Adipose tissue (tissue), 3 donors: ENCODE results near the gene ANKRD26. TPM values are rescaled to one million over a fixed set of nuclear protein-coding genes. Genes with fewer than 3 reads are reported as not detected.
A peak's percentile ranks its signal among the peaks of the same experiment; 100 is the strongest.
"Not testable (repeated sequence)": the region's sequence is repeated elsewhere in the genome, so short reads cannot be mapped to it uniquely, and the experiment has no call there.

Source experiments
- H3K27ac ChIP-seq: one replicate; pipeline ENCODE4 v1.5.1; 2013; ENCODE audit warnings: low read depth, low read length
- WGBS, 3 donors: extraction: QIAGEN DNeasy Blood & Tissue Kit; methylation state at CpG; one replicate each; pipeline ENCODE4 v1.1.7; 2013; 5-methylcytosine and 5-hydroxymethylcytosine counted together
- polyA plus RNA-seq, 3 donors: library from polyadenylated mRNA; stranded (reverse); fragments of 200-250 nt; gene quantifications; one replicate each; pipeline ENCODE4 v1.2.3, GENCODE V29; 2013
- donor health status: healthy with polysubstance abuse.
- donor health status: Bipolar disorder and iron deficiency.
- donor health status: healthy.

Gene ANKRD26
- 1 to 10 TPM; 1.2 to 3.1 (median 1.4) TPM for polyA plus RNA-seq

DNA sequence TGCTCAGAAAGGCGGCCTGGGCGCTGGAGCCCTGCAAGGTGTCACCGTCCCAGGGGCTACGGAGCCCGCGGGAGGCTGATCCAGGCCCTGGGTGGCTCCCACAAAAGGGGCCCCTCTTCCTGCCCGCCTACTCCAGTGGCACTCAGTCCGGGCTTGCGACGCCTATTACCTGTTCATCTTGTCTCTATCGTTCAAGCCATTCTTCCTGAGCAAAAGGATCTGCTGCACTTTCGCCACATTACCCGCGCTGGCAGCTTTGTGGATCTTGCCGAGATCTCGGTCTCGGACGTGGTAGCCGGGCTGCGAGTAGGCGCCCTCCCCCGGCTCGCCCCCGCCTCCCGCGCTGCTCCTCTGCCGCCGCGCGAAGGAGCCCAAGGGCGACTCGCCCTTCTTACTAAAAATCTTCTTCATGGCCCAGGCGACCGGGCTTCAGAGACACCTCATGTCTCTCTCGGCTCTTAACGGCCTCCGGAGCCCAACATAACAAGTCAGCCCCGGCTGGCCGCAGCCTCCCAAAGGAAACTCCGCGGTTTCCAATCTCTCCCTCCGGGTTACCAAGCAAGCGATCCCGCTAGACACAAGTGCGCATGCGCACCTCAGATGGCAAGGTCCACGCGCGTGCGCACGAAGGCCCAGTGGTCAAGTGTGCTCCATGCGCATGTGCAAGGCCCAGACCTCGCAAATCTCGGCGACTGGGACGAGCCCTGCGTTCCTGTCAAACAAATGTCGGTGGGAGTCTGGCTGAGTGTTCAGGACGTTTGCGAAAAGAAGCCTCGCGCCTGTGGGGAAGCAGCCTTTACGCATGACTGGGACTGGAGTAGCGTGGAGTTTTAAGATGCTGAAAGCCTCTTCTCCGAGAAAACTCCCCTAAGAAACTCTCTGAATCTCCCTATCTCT is at the start of gene ANKRD26:
ANKRD26 (minus strand) TSS at position 579 of the 897 bp plus-strand sequence; CDS start at position 411, 168 bp downstream.
- 0 to 1% (median 0%) methylated on average over 65 of the region's 65 CpGs for WGBS, 3 donors
- peak within 1 kb of the TSS; percentile 26 for H3K27ac ChIP-seq

DNA sequence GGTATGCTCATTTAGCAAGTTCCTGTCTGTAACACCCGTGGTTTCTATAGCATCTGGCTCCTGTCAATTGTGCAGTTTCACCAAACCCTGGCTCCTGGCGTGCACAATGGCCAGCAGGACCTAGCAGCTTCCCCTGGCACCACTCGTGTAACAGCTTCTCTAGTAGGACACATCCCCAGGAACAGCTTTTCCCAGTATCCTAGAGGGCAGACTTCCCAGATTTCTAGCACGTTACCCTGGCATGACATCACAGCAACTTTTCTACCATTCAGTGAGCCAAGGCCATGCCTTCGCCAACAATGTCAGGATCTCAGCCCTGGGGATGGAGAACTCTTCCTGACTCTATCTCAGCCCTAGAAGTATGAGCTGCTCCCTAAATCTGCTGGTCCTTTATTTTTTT is 47.4 kb upstream of the ANKRD26 start:
- no peak overlapping the region for H3K27ac ChIP-seq
- 57 to 91% (median 68%) methylated on average over 5 of the region's 5 CpGs for WGBS, 3 donors

DNA sequence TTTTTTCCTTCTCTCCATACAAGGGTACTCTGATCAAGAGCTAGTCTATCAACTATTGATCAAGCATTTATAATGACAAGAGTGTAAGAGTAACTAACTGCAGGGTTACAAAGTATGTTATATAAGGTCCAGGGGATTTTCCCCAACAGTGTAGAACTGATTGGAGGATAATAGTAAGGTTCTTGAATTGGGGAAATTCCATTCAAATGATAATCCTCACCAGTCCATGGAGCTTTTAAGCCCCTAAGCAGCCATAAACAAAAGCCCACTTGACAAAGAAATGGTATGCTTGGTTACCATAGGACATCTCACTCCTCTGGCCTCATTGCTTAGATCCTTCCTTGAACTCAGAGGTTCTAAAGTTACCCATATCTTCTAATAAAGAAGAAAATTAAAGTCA is 45.6 kb upstream of the ANKRD26 start:
- no peak overlapping the region for H3K27ac ChIP-seq

DNA sequence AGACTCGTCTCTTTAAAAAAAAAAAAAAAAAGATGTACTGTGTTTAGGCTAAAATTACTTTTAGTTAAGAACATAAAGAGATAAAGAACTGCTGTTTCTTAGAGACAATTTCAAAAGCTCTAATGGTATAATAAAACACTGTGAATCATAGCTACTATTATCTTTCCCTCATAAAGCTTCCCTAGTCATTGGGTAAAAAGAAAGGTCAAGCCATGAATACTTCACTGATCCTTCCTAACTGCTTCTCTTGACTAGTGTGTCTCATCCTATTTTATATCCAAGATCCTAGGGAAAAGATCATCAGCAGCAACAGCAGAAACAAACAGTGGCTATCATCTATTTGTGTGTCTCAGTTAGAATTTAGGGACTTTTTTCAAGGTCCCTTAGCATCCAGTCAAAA is 43.4 kb upstream of the ANKRD26 start:
- no peak overlapping the region for H3K27ac ChIP-seq
- WGBS, 3 donors = 95 to 100% (median 100%) methylated on average over 1 of the region's 1 CpG

DNA sequence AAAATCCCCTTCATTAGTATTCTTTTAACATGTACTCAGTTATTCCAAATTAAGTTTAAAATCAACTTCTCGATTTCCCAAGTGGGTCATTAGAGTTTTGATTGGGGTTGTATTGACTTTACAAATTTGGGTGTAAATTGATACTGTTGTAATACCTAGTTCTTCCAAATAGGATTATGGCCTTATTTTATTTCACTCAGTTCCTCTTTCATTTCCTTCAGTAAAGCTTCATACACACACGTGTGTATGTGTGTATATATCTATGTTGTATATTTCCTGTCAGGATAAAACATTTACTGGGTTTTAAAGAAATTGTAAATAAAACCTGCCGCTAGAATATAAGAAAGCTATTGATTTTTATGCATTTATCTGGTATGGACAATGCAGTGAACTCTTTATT is 38.0 kb upstream of the ANKRD26 start:
- 80 to 91% (median 83%) methylated on average over 3 of the region's 3 CpGs for WGBS, 3 donors
- no peak overlapping the region for H3K27ac ChIP-seq

DNA sequence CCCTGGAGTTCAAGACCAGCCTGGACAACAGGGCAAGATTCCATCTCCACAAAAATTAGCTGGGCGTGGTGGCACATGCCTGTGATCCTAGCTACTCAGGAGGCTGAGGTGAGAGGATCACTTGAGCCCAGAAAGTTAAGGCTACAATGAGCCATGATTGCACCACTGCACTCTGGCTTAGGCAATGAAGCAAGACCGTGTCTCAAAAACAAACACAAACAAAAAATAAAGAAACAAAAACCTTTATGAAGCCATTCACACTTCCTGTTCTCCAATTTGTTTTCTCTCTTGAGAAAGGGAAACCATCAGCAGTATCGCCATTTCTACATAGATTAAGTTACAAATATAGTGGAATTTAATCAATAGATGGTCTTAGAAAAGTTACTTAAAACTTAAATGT is 34.1 kb upstream of the ANKRD26 start:
- 85 to 96% (median 87%) methylated on average over 3 of the region's 3 CpGs for WGBS, 3 donors
- no peak overlapping the region for H3K27ac ChIP-seq

DNA sequence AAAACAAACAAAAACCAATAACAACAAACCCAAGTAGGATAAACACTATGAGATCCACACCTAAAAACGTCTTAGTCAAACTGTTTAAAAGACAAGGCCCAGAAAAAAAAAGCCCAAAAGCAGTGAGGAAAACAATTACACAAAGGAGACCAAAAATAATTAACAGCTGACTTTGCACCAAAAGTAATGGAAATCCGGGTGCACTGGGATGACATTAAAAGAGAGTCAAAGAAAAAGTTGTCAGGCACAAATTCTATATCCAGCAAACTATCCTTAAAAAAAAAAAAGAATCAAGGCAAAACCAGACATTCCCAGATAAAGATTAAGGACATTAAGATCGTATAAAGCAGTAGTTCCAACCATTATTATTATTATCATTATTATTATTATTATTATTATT is 7.9 kb upstream of the ANKRD26 start:
- H3K27ac ChIP-seq = no peak overlapping the region

DNA sequence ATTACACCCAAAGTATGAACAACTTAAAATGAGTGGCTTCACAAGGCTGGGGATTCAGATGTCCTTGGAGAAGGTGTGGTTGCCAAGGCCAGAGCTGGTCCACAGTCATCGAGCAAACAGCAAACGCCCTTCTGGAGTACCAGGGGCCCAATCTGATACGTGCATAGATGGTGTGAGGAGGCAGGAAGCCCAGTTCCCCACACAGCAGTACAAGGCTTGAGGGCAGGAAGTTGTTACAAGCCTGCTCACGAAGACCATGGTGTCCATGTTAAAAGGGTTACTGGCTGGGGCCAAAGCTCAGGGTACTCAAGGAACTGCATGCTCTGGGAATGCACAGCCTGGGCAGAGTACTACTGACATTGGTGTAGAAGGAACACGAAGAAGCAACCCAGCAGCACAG is 4.6 kb upstream of the ANKRD26 start:
- WGBS, 3 donors = 72 to 77% (median 76%) methylated on average over 5 of the region's 5 CpGs
- H3K27ac ChIP-seq = no peak overlapping the region

More for the DNA sequence above, 7.9 kb upstream of the ANKRD26 start:
- WGBS, 3 donors = 96 to 97% (median 96%) methylated on average over 3 of the region's 3 CpGs

DNA sequence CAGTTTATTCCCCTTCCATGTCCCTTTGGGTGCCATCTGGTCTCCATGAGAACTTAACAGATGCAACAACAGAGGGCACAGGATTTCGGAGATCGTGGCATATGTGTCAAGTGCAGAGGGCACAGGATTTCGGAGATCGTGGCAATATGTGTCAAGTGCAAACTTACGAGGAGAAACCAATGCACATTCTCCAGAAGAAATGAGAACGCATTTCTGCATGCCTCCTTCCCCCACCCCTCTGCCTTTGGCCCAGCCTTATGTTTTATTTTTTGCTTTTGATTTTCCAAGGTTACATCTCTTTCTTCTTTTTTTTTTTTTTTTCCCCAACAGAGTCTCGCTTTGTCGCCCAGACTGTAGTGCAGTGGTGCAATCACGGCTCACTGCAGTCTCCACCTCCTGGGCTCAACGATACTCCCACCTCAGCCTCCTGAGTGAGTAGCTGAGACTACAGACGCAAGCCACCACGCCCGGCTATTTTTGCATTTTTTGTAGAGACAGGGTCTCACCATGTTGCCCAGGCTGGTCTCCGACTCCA is 586 bp upstream of the ANKRD26 start:
- no peak overlapping the region for H3K27ac ChIP-seq
- 26 to 47% (median 47%) methylated on average over 14 of the region's 14 CpGs for WGBS, 3 donors

DNA sequence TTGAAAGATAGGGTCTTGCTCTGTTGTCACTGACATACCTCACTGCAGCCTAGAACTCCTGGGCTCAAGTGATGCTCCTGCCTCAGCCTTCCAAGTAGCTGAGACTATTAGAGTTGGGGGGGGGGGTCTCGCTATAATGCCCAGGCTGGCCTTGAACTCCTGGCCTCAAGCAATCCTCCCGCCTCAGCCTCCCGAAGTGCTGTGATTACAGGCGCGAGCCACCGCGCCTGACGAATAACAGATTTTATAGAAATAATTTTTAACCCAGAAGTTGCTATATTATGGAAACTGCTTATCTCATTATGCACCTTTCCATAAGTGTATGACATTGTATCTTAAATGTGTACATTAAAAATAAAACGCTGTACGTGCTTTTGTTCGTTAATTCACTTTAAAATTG is 846 bp downstream of the ANKRD26 start:
- 22 to 49% (median 34%) methylated on average over 11 of the region's 11 CpGs for WGBS, 3 donors
- H3K27ac ChIP-seq = no peak overlapping the region

DNA sequence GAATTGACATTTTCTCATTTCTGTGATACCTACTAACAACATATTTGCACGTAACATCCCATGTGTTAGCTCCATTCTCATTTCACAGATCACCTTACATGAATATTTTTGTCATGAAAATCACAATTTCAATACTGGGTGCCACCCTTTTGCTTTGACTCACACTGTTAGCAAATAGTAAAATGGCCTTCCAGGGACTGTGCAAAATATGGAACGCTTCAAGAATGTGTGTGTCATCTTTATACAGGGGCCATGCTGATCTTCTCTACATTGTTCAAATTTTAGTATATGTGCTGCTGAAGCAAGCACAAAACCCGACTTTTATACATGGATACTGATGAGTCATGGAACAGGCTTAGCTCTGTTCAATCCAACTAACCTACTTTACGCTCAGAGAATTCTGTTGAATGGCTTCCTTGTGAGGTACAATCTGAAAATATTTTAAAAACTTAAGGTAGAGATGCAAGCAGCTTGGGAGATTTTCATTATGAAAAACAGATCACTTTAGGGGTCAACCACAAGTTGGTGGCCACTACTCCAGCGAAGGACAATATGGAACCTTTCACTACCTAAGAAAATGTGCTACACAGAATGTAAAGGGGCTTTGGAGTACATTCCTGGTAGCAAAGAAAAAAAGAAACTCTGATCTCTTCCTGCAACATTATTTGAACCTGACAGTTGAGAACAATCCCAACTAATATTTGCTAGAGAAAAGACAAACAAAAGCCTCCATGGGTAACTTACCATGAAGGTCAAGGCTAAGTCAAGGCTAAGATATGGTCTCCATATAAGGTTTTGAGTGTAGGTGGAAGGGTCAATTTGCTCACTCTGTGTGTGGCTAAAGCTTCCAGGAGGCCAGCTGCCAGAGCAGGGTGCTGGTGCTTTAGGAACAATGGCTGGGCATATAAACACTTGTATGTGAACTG is 11.9 kb downstream of the ANKRD26 start:
- 87 to 97% (median 89%) methylated on average over 5 of the region's 5 CpGs for WGBS, 3 donors
- no peak overlapping the region for H3K27ac ChIP-seq

DNA sequence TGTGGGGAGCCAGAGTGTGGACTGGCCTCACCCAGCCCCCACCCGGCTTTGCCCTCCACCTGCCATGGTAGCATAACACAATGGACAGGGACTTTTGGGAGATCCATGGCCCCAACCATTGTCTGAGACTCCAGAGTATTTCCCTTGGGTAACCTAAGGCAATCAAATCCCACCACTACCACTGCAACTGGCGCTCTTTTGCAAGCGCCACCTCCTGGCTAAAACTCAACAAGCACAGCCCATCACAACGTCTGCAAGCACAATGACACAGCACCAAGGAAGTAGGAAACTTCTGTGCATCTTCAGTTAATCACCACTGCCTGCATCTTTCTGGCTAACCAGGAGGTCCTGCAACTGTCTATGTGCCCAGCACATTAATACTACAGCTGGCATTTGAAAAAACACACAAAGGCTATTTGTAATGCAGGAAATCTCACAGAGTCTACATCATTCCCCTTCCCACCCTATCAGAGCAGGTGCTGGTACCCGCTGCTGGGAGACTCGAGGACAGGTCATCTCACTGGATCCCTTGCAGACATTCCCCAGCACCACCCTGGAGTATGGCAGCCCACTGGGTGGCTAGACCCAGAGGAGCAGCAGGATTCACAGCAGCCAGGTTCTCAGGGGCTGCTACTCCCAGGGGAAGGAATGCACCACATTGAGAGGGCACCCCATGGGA is 27.7 kb downstream of the ANKRD26 start:
- whole genome bisulfite sequencing, 3 donors = 88 to 96% (median 89%) methylated on average over 6 of the region's 6 CpGs
- no peak overlapping the region for H3K27ac ChIP-seq

DNA sequence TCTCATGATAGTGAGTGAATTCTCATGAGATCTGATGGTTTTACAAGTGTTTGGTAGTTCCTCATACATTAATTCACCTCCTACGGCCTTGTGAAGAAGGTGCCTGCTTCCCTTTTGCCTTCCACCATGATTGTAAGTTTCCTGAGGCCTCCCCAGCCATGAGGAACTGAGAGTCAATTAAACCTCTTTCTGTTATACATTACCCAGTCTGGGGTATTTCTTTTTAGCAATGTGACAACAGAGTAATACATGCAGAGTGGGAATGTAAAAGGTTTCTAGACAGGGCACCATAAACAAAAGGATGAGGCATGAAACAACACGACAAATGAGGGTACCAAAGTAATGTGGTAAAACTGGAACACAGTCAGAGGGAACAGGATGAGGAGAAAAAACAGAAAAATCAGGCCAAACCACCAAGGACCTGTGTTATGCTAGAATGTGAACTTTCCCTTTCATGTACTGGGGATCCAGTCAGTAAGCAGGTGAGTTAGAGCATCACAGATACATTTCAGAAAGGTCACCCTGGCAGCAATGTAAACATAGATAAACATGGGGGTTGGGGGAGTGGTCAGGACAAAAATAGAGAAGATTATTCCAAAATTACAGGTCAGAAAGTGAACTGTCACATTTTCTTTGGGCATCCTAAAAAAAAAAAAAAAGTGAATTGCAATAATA is 31.9 kb downstream of the ANKRD26 start:
- WGBS, 3 donors = 95 to 97% (median 96%) methylated on average over 2 of the region's 2 CpGs

DNA sequence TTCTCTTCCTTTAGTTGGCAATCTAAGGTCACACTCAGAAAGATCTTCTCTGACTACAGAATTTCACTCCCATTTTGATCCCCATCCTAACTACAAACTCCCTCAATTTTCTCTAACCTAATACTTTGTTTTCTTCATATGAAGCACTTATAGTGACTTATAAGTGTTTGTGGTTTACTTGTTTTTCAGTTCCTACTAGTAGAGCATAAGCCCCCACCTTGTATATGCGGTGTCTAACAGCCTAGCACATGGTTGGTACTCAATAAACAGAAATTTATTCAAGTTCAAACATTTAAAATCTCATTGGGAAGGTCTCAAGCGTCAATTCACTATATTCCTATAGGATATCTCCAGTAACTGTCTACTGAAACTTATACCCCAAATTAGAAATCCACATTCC is 35.2 kb downstream of the ANKRD26 start:
- no peak overlapping the region for H3K27ac ChIP-seq
- WGBS, 3 donors = 89 to 97% (median 95%) methylated on average over 2 of the region's 2 CpGs

More for the DNA sequence above, 31.9 kb downstream of the ANKRD26 start:
- H3K27ac ChIP-seq = no peak overlapping the region

DNA sequence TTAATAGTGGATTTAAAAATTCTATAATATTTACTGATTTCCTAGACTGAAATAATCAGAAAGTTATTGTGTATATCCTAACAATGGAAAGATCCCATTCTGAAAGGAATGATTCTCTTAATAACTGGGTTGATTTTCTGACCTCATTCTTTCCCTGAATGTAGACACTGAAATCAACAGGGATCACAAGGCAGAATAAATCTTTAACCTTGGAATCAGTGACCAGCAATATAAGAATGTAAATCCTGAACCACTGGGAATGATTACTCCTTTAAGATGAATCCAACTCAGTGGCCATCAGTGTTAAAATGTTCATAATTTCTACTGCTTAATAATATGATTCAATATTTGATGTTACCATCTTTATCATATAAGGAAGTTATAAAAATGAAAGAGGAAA is 47.6 kb downstream of the ANKRD26 start:
- H3K27ac ChIP-seq = no peak overlapping the region

DNA sequence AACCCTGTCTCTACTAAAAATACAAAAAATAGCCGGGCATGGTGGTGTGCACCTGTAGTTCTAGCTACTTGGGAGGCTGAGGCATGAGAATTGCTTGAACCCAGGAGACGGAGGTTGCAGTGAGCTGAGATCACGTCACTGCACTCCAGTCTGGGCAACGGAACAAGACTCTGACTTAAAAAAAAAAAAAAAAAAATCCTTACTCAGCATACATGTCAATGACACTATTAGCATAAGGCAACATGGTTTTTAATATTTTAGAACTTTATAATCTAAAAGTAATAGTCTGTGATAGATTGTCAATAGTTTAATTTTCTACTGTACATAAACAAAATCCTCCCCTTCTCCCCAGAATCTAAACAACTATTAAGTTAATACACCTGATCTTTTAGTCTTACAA is 55.0 kb downstream of the ANKRD26 start:
- 95 to 97% (median 96%) methylated on average over 4 of the region's 4 CpGs for WGBS, 3 donors
- H3K27ac ChIP-seq = not testable (repeated sequence)

DNA sequence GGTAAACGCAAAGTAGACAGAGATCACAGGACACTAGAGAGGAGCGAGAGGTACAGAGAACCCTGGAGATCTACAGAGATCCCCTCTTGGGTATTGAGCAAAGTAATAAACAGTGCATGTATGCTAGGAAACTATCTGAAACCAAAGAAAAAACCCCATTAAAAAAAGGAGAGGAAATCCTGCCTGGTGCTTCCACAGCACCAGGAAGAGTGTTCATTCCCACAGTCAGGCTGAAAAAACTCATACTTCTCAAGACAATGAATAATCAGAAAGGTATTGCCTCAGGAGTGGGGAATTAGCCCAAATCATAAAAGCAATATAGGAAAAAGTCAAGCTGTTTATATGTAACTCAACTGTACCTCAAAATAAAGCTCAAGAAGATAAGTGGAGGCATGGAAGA is 59.1 kb downstream of the ANKRD26 start:
- no peak overlapping the region for H3K27ac ChIP-seq
- WGBS, 3 donors = 90 to 96% (median 93%) methylated on average over 2 of the region's 2 CpGs

DNA sequence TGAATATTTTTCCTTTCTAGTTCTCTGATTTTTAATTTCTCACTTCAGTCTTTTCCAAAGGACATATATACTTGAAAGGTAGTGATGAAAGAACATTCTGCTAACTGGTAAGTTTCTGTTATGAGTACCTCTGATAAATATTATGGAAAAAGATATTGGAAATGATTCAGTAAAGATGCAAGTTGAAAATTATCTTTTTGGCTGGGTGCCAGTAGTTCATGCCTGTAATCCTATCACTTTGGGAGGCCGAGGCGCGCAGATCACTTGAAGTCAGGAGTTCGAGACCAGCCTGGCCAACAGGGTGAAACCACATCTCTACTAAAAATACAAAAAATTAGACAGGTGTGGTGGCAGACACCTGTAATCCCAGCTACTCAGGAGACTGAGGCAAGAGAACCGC is 62.1 kb downstream of the ANKRD26 start:
- 98% methylated on average over 5 of the region's 5 CpGs for WGBS, 3 donors
- no peak overlapping the region for H3K27ac ChIP-seq
